ENCODE measurements around the gene C10orf71. TPM values are rescaled to one million over a fixed set of nuclear protein-coding genes. Genes with fewer than 3 reads are reported as not detected.

C10orf71 gene
- total and polyA plus RNA-seq, 2 donors (not counting 1 experiment from before 2014, with no cell fraction given) = not detected

GRCh38 chr10:49332333-49332732 is 33.4 kb downstream of the C10orf71 start:
- H3K27ac Mint-ChIP-seq = no peak overlapping the region
- ATAC-seq (ENCODE audit: low read depth) (no peak), DNase-seq (no peak)
- no peak overlapping the region for H3K27ac ChIP-seq (ENCODE audit: low read length in 2 of 2)
- no peaks in the 10 kb centered on the region for H3K4me1 ChIP-seq (ENCODE audit: control insufficient read depth in 2 of 2, insufficient read depth in 2 of 2, low read length in 2 of 2)
- H3K4me3 Mint-ChIP-seq = no peak overlapping the region
- H3K9ac ChIP-seq (ENCODE audit: low read length) = no peak overlapping the region
- 94% methylated on average over 3 of the region's 4 CpGs for WGBS (ENCODE audit: insufficient coverage)
- intact Hi-C loops (cut with micrococcal nuclease) = no loop called here
- H3K27me3 ChIP-seq (replicated peaks in 1 of 4; ENCODE audit: control extremely low read depth in 1 of 4, control insufficient read depth in 3 of 4, insufficient read depth in 4 of 4, low read length in 3 of 4) = no peaks in the 10 kb centered on the region
- no peak overlapping the region for H3K4me3 ChIP-seq (ENCODE audit: control extremely low read depth in 1 of 5, extremely low read depth in 1 of 5, insufficient read depth in 1 of 5, low read depth in 2 of 5, low read length in 4 of 5)
- TF ChIP-seq EZH2 (IDR thresholded peaks at IDR 0.05; ENCODE audit: borderline replicate concordance, insufficient read depth, low read depth, low read length, poor library complexity, severe bottlenecking) (no peak), CTCF (IDR thresholded peaks at IDR 0.05) (no peak)
- no peak overlapping the region for H2AFZ ChIP-seq (ENCODE audit: insufficient read depth, low read depth, low read length, poor library complexity, severe bottlenecking)
- no peak overlapping the region for H3K4me2 ChIP-seq (replicated peaks; ENCODE audit: low read depth, low read length, poor library complexity, severe bottlenecking)
- H3K9me3 ChIP-seq (ENCODE audit: control extremely low read depth in 1 of 3, control insufficient read depth in 2 of 3, insufficient read depth in 1 of 3, low read length in 2 of 3) = peaks cover 0 to 7% (median 0%) of the 10 kb centered on the region in 3 donors
- H4K20me1 ChIP-seq (ENCODE audit: control insufficient read depth, insufficient read depth, low read length, poor library complexity, severe bottlenecking) = no peaks in the 10 kb centered on the region
- H3K79me2 ChIP-seq (ENCODE audit: control insufficient read depth, insufficient read depth, low read length) = no peaks in the 10 kb centered on the region
- ChIA-PET POLR2A (no interaction called here), CTCF (no interaction called here)
- peaks cover 4% of the 10 kb centered on the region for H3K9me3 Mint-ChIP-seq (ENCODE audit: insufficient read depth)
- no peaks in the 10 kb centered on the region for H3K4me1 Mint-ChIP-seq
- no peaks in the 10 kb centered on the region for H3K36me3 ChIP-seq (replicated peaks in 1 of 2; ENCODE audit: control extremely low read depth in 1 of 2, control insufficient read depth in 1 of 2, extremely low read depth in 1 of 2, insufficient read depth in 2 of 2, low read length in 1 of 2)
- H3K27me3 Mint-ChIP-seq = peaks cover 8% of the 10 kb centered on the region

- peaks cover 4% of the 10 kb centered on the region for H3K9me3 Mint-ChIP-seq (ENCODE audit: insufficient read depth)
- Histone ChIP-seq H3K4me1 (ENCODE audit: control insufficient read depth in 2 of 2, insufficient read depth in 2 of 2, low read length in 2 of 2) (no peaks in the 10 kb centered on the region), H3K9ac (ENCODE audit: low read length) (no peak overlapping the region)
These were observed 33.8 kb downstream of the C10orf71 start for GRCh38 chr10:49332768-49333167.

More at GRCh38 chr10:49332768-49333167, 33.8 kb downstream of the C10orf71 start:
- Histone ChIP-seq H3K27me3 (replicated peaks in 1 of 4; ENCODE audit: control extremely low read depth in 1 of 4, control insufficient read depth in 3 of 4, insufficient read depth in 4 of 4, low read length in 3 of 4) (no peaks in the 10 kb centered on the region), H3K79me2 (ENCODE audit: control insufficient read depth, insufficient read depth, low read length) (no peaks in the 10 kb centered on the region), H3K36me3 (replicated peaks in 1 of 2; ENCODE audit: control extremely low read depth in 1 of 2, control insufficient read depth in 1 of 2, extremely low read depth in 1 of 2, insufficient read depth in 2 of 2, low read length in 1 of 2) (no peaks in the 10 kb centered on the region), H2AFZ (ENCODE audit: insufficient read depth, low read depth, low read length, poor library complexity, severe bottlenecking) (no peak overlapping the region), H3K4me3 (ENCODE audit: control extremely low read depth in 1 of 5, extremely low read depth in 1 of 5, insufficient read depth in 1 of 5, low read depth in 2 of 5, low read length in 4 of 5) (no peak overlapping the region), H4K20me1 (ENCODE audit: control insufficient read depth, insufficient read depth, low read length, poor library complexity, severe bottlenecking) (no peaks in the 10 kb centered on the region), H3K27ac (ENCODE audit: low read length in 2 of 2) (no peak overlapping the region), H3K9me3 (ENCODE audit: control extremely low read depth in 1 of 3, control insufficient read depth in 2 of 3, insufficient read depth in 1 of 3, low read length in 2 of 3) (peaks cover 0 to 7% (median 0%) of the 10 kb centered on the region in 3 donors), H3K4me2 (replicated peaks; ENCODE audit: low read depth, low read length, poor library complexity, severe bottlenecking) (no peak overlapping the region)
- H3K27ac Mint-ChIP-seq = no peak overlapping the region
- intact Hi-C loops (cut with micrococcal nuclease) = no loop called here
- ATAC-seq (ENCODE audit: low read depth) (no peak), DNase-seq (no peak)
- TF ChIP-seq CTCF (IDR thresholded peaks at IDR 0.05) (no peak), EZH2 (IDR thresholded peaks at IDR 0.05; ENCODE audit: borderline replicate concordance, insufficient read depth, low read depth, low read length, poor library complexity, severe bottlenecking) (no peak)
- ChIA-PET POLR2A (no interaction called here), CTCF (no interaction called here)
- H3K4me3 Mint-ChIP-seq = no peak overlapping the region
- H3K27me3 Mint-ChIP-seq = peaks cover 11% of the 10 kb centered on the region
- no peaks in the 10 kb centered on the region for H3K4me1 Mint-ChIP-seq
- 92% methylated on average over 6 of the region's 6 CpGs for WGBS (ENCODE audit: insufficient coverage)
